Measurements from ENCODE around the gene DDX1. TPM values are rescaled to one million over a fixed set of nuclear protein-coding genes. Genes with fewer than 3 reads are reported as not detected.

Gene DDX1
- total and polyA plus RNA-seq, 2 of the 4 experiments (the other 2 are of a cell fraction) = 73.6 to 74.9 TPM

DNA sequence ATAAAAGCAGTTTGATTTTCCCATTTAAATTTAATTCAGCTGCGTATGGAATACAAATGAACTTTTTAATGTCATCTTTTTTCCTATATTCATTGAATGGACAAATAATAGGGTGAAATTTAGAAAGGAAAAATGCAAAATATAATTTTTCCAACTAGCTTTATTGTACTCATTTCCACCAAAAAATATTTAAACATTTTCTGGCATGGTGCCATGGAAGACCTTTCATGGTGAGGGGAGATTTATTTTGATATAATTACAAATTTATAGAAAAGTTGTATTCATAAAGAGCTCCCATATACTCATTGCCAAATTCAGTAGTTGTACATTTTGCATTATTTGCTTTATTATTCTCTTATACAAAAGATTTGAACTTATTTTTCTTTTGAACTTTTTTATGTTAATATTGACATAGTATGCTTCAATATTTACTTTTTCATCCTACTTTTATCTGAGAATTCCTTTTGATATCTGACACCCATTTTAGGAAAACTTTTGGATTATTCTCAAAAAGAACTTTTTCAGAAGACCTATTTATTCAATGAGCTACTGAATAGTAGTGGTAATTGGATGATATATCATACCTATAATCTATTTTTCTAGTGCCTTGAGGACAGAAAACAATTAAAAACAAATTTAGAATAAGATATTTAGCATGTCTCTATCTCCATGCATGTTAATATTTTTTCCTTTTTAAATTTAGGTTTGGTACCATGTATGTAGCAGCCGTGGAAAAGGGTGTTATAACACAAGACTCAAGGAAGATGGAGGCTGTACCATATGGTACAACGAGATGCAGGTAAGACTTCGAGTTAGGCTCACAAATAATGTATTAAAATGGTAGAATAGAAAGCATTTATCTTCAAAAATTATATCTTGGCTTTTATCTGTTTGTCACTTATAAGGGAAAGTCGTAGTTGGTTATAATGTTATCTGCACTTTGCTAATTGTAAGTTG is 37.5 kb downstream of the DDX1 start (continued):
- TF ChIP-seq BHLHE40 (IDR thresholded peaks at IDR 0.05; ENCODE audit: low read depth, low read length) = no peak

DNA sequence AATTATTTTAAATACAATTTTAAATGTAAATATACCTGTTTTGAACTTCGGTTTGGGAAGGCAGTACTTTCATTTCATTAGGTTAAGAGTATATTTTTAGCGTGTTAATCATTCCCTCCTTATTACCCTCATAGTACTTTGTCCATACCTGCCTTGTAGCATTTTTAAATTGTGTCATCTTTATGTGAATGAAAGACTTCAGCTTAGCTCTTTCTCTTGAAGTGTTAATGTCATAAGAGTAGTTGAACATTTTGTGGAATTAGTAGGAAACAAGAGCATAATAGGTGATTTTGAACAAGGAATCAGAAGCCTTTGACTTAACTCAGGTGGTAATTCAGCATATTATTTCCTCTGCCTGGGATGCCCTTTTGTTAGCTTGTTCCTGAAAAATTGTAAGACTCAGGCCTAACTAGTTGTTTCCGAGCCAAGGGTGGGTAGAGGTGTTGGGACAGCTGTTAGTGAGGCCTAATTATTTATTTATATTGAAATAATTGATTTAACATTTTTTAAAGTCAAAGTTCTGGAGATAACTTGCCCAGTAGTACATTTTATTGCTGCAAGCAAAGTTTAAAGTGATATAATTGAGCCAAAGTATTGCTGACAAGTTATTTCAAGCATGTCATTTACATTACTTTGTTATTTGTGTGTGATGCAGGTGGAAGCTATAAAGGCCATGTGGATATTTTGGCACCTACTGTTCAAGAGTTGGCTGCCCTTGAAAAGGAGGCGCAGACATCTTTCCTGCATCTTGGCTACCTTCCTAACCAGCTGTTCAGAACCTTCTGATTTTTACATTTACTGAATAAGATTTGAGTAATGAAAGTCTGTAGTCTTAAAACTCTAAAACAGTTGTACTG is 38.7 kb downstream of the DDX1 start:
- H3K79me1 ChIP-seq (ENCODE audit: low read depth in 1 of 2, low read length in 2 of 2) = no peaks in the 10 kb centered on the region; a peak in 1 of 4 replicates
- H3K4me1 ChIP-seq (ENCODE audit: control insufficient read depth, insufficient read depth, low read length) = no peaks in the 10 kb centered on the region
- H2BK120ac ChIP-seq (ENCODE audit: low read depth, low read length) = no peak overlapping the region
- H2BK15ac ChIP-seq (ENCODE audit: low read depth, low read length) = no peak overlapping the region
- no peak overlapping the region for H3K4me2 ChIP-seq (ENCODE audit: low read depth, low read length)
- H4K8ac ChIP-seq (ENCODE audit: low read depth in 2 of 2, low read length in 2 of 2) = no peak overlapping the region
- H4K5ac ChIP-seq (ENCODE audit: low read depth, low read length) = no peak overlapping the region
- peaks cover 26% of the 10 kb centered on the region for H3K36me3 ChIP-seq (ENCODE audit: control insufficient read depth, insufficient read depth, low read length)
- POLR2A ChIA-PET (ENCODE audit: unreplicated experiment) = interaction anchor here (1.0 kb wide), 1 partner anchor 17 kb away, joined by 3 read pairs; no protein-coding TSS in a partner anchor
- no peaks in the 10 kb centered on the region for H3K27me3 ChIP-seq (ENCODE audit: control insufficient read depth, insufficient read depth, low read length)
- DNase-seq (no peak), ATAC-seq (ENCODE audit: low read depth) (no peak)
- CTCF ChIA-PET = no interaction called here
- BruUV-seq (replicated peaks) = no TSS peak
- no peak overlapping the region for H3K56ac ChIP-seq (ENCODE audit: extremely low read depth, insufficient read depth, low read length)
- H4K20me1 ChIP-seq (ENCODE audit: insufficient read depth, low read length) = no peaks in the 10 kb centered on the region
- no CpG with 5 or more reads among the region's 4 CpGs for WGBS, 2 experiments (ENCODE audit: extremely low coverage in 2 of 2, insufficient read length in 1 of 2)
- no peak overlapping the region for H3K27ac ChIP-seq (ENCODE audit: insufficient read depth, low read length)
- H3K23ac ChIP-seq (ENCODE audit: low read depth, low read length) = no peak overlapping the region
- no peaks in the 10 kb centered on the region for H3K9me1 ChIP-seq (ENCODE audit: insufficient read depth, low read length)
- H3K4me3 ChIP-seq (ENCODE audit: insufficient read depth, low read depth, low read length) = no peak overlapping the region
- no peak overlapping the region for H4K91ac ChIP-seq (ENCODE audit: insufficient read depth, low read depth, low read length)
- intact Hi-C loops (cut with micrococcal nuclease) (no loop called here), dilution Hi-C loops (cut with HindIII; ENCODE audit: low sequenced_read_pairs, unreplicated experiment) (no loop called here), in situ Hi-C loops (cut with MboI; ENCODE audit: low sequenced_read_pairs) (loop anchor here (10.0 kb wide), 1 partner anchor 1124 kb away; no protein-coding TSS in a partner anchor)
- no peak overlapping the region for H3K14ac ChIP-seq (replicated peaks; ENCODE audit: low read depth, low read length)
- no peak overlapping the region for H3K4ac ChIP-seq (ENCODE audit: low read depth, low read length)
- H2BK5ac ChIP-seq (ENCODE audit: low read depth, low read length, poor library complexity, severe bottlenecking) = no peak overlapping the region
- TF ChIP-seq NFE2L2 (IDR thresholded peaks at IDR 0.05; ENCODE audit: low read depth, low read length) (no peak), MAZ (IDR thresholded peaks at IDR 0.05; ENCODE audit: borderline replicate concordance, low read depth, low read length) (no peak), POLR2A (IDR thresholded peaks at IDR 0.05; ENCODE audit: low read depth, low read length) (no peak), MAFK (IDR thresholded peaks at IDR 0.05; ENCODE audit: low read depth, low read length) (no peak), FOS (IDR thresholded peaks at IDR 0.05; ENCODE audit: low read depth, low read length) (no peak), SMC3 (IDR thresholded peaks at IDR 0.05; ENCODE audit: low read depth, low read length) (no peak), CEBPB (IDR thresholded peaks at IDR 0.05; ENCODE audit: low read depth, low read length) (no peak), BHLHE40 (IDR thresholded peaks at IDR 0.05; ENCODE audit: low read depth, low read length) (no peak), RAD21 (IDR thresholded peaks at IDR 0.05; ENCODE audit: low read length) (no peak)
- TF ChIP-seq, protein P1, sequence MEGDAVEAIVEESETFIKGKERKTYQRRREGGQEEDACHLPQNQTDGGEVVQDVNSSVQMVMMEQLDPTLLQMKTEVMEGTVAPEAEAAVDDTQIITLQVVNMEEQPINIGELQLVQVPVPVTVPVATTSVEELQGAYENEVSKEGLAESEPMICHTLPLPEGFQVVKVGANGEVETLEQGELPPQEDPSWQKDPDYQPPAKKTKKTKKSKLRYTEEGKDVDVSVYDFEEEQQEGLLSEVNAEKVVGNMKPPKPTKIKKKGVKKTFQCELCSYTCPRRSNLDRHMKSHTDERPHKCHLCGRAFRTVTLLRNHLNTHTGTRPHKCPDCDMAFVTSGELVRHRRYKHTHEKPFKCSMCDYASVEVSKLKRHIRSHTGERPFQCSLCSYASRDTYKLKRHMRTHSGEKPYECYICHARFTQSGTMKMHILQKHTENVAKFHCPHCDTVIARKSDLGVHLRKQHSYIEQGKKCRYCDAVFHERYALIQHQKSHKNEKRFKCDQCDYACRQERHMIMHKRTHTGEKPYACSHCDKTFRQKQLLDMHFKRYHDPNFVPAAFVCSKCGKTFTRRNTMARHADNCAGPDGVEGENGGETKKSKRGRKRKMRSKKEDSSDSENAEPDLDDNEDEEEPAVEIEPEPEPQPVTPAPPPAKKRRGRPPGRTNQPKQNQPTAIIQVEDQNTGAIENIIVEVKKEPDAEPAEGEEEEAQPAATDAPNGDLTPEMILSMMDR (conservative IDR thresholded peaks at IDR 0.05; ENCODE audit: low read depth, low read length) = no peak
- TF ChIP-seq, protein P2, sequence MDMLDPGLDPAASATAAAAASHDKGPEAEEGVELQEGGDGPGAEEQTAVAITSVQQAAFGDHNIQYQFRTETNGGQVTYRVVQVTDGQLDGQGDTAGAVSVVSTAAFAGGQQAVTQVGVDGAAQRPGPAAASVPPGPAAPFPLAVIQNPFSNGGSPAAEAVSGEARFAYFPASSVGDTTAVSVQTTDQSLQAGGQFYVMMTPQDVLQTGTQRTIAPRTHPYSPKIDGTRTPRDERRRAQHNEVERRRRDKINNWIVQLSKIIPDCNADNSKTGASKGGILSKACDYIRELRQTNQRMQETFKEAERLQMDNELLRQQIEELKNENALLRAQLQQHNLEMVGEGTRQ (IDR thresholded peaks at IDR 0.05; ENCODE audit: low read depth, low read length) = no peak
- no peak overlapping the region for H2BK20ac ChIP-seq (ENCODE audit: low read depth, low read length)
- H2AK9ac ChIP-seq (replicated peaks; ENCODE audit: low read depth, low read length, poor library complexity) = no peak overlapping the region
- no peak overlapping the region for H3K9ac ChIP-seq (ENCODE audit: low read depth, low read length)
- no peak overlapping the region for H3K18ac ChIP-seq (ENCODE audit: low read depth, low read length)
- no peak overlapping the region for H2AFZ ChIP-seq (replicated peaks; ENCODE audit: low read length, poor library complexity)
- H2AK5ac ChIP-seq (ENCODE audit: low read depth, low read length) = no peak overlapping the region
- H3K9me3 ChIP-seq (ENCODE audit: control insufficient read depth, insufficient read depth, low read length) = no peaks in the 10 kb centered on the region

All from IMR-90 (cell line).